HG03342 (cell line): ENCODE data around the gene XKR3.
"Not testable (repeated sequence)": the region's sequence is repeated elsewhere in the genome, so short reads cannot be mapped to it uniquely, and the experiment has no call there.

Experiments
- ATAC-seq: cut with Tn5 transposase; IDR thresholded peaks from one replicate; pipeline ENCODE4 v1.9.1; 2021; ENCODE audit warnings: mild to moderate bottlenecking, moderate library complexity; ENCODE audit not compliant: unreplicated experiment

The XKR3 gene

DNA sequence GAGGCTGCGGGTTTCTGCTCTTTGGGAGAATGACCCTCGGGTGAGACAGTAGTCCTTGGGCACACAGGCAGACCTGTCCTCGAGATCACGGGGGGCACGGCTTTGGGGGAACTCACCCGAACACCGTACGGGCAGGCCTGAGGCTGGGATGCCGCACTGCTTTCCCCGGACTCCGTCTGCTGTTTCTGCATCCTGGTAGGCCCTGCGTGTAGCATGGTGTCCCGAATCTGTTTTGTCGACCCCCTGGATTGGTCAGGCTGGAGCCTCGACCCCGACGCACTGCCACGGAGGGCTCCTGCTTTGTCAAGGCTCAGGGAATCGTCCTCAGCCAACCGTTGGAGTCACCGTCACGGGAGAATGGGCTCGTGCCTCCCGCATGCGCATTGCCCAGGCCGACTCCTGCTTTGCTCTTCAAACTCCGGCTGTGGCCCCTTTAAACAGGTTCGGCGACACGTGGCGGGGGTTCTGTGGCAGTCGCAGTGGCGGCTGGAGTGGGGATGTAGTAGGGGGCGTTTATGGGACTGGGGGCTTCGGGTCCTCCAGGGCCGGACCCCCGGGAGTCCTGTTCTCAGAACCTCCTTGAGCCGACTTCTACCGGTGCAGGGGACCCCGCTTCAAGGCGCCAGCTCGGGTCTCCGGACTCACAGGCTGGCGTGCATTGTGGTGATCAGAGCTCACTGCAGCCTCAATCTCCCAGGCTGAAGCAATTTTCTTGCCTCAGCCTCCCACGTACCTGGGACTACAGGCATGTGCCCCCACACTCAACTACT is 76.9 kb downstream of the XKR3 start:
- ATAC-seq: not testable (repeated sequence)

- ATAC-seq: not testable (repeated sequence)
Observed at GRCh38 chr22:16747266-16748159, 77.7 kb downstream of the XKR3 start.

DNA sequence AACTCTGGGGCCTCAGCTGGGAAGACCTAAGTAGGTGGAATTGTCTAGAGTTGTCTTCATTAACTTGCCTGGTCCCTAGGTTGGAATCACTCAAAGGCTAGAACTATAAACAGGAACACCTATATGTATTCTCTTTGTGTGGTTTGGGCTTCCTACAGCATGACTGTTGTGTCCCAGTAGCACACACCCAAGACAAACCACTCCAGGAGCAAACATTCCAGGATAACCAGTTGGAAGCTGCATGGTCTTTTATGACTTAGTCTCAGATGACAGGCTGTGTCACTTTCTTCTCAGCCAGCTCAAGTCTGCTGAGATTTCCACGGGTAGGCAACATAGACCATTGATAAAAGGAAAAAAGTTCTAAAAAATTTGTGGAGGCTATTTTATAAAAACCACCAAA is 90.9 kb downstream of the XKR3 start:
- ATAC-seq: not testable (repeated sequence)
